Measurements from ENCODE around the gene UBA1.

Gene UBA1

DNA sequence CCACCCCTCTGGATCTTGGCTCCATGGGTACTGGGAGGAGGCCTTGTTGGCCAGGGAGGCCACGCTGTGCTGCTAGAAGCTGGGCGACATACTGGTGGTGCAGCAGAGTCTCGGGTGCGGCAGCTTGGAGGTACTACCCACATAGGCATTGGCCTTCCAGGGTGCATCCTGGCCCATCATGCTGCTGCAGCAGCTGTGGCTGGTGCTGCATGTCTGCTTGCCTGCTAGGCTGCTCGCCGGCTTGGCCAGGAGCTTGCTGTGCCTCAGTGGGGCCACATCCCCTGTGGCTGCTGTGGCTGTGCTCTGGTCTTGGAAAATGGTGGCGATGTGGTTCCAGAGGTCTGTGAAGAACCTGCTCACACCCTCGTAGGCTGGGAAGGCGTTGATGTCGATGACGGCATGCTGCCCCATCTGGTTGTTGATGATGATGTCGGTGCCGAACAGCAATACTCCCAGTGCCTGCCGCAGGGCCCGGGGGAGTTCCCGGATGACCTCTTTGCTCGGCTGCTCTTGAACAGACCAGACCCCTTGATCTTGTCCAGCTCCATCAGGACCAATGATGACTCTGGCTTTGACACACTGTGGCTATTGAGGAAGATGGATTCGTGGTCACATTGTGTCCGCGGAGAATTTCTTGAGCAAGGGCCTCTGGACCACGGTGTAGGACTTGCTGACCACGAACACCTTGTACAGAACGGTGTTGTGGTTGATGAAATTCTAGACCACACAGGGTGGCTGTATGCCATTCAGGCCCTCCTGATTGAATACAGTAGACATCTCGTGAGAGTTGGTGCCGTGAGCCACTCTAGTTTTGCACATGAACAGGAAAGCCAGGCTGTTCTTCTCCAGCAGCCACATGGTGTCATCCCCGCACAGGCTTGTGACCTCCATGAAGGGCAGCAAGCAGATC lies 36.8 kb upstream of the UBA1 start:
- Histone ChIP-seq H3K27ac (replicated peaks) (no peak overlapping the region), H3K4me3 (replicated peaks; ENCODE audit: insufficient read depth, low read length) (no peak overlapping the region), H3K27me3 (ENCODE audit: insufficient read depth, poor library complexity, severe bottlenecking) (no peaks in the 10 kb centered on the region)
- no peak for DNase-seq (ENCODE audit: low read depth in 1 of 2, low spot score in 1 of 2)
- TF ChIP-seq POLR2AphosphoS5 (IDR thresholded peaks at IDR 0.05; ENCODE audit: low read depth) = no peak
- TF ChIP-seq SPI1 (IDR thresholded peaks at IDR 0.05; ENCODE audit: borderline replicate concordance, low read depth) = no peak
- TF ChIP-seq, protein P1, sequence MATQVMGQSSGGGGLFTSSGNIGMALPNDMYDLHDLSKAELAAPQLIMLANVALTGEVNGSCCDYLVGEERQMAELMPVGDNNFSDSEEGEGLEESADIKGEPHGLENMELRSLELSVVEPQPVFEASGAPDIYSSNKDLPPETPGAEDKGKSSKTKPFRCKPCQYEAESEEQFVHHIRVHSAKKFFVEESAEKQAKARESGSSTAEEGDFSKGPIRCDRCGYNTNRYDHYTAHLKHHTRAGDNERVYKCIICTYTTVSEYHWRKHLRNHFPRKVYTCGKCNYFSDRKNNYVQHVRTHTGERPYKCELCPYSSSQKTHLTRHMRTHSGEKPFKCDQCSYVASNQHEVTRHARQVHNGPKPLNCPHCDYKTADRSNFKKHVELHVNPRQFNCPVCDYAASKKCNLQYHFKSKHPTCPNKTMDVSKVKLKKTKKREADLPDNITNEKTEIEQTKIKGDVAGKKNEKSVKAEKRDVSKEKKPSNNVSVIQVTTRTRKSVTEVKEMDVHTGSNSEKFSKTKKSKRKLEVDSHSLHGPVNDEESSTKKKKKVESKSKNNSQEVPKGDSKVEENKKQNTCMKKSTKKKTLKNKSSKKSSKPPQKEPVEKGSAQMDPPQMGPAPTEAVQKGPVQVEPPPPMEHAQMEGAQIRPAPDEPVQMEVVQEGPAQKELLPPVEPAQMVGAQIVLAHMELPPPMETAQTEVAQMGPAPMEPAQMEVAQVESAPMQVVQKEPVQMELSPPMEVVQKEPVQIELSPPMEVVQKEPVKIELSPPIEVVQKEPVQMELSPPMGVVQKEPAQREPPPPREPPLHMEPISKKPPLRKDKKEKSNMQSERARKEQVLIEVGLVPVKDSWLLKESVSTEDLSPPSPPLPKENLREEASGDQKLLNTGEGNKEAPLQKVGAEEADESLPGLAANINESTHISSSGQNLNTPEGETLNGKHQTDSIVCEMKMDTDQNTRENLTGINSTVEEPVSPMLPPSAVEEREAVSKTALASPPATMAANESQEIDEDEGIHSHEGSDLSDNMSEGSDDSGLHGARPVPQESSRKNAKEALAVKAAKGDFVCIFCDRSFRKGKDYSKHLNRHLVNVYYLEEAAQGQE (IDR thresholded peaks at IDR 0.05; ENCODE audit: insufficient replicate concordance, low read depth) = no peak
- TF ChIP-seq, protein P2, sequence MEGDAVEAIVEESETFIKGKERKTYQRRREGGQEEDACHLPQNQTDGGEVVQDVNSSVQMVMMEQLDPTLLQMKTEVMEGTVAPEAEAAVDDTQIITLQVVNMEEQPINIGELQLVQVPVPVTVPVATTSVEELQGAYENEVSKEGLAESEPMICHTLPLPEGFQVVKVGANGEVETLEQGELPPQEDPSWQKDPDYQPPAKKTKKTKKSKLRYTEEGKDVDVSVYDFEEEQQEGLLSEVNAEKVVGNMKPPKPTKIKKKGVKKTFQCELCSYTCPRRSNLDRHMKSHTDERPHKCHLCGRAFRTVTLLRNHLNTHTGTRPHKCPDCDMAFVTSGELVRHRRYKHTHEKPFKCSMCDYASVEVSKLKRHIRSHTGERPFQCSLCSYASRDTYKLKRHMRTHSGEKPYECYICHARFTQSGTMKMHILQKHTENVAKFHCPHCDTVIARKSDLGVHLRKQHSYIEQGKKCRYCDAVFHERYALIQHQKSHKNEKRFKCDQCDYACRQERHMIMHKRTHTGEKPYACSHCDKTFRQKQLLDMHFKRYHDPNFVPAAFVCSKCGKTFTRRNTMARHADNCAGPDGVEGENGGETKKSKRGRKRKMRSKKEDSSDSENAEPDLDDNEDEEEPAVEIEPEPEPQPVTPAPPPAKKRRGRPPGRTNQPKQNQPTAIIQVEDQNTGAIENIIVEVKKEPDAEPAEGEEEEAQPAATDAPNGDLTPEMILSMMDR (IDR thresholded peaks at IDR 0.05; ENCODE audit: insufficient read depth, low read length) = no peak
- TF ChIP-seq GABPA (IDR thresholded peaks at IDR 0.05; ENCODE audit: low read depth) = no peak

DNA sequence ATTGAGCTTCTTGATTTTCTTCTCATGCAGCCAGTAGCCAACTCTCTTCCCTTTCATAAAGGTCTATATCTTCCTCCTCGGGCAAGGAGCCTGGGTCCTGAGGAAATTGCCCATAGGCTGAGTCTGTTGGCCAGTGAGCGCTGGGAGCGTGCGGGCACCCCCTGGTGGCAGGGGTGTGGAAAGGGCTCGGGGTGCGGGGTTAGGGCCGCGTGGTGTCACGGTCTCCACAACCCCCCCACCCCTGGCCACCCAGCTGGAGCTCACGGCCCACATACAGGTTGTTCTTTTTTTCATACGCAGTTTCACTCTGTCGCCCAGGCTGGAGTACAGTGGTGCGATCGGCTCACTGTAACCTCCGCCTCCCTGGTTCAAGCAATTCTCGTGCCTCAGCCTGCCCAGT lies 35.5 kb upstream of the UBA1 start:
- Histone ChIP-seq H3K27me3 (ENCODE audit: insufficient read depth, poor library complexity, severe bottlenecking) (no peaks in the 10 kb centered on the region), H3K4me3 (replicated peaks; ENCODE audit: insufficient read depth, low read length) (no peak overlapping the region), H3K27ac (replicated peaks) (no peak overlapping the region)
- TF ChIP-seq SPI1 (IDR thresholded peaks at IDR 0.05; ENCODE audit: borderline replicate concordance, low read depth) (no peak), POLR2AphosphoS5 (IDR thresholded peaks at IDR 0.05; ENCODE audit: low read depth) (no peak), GABPA (IDR thresholded peaks at IDR 0.05; ENCODE audit: low read depth) (no peak)
- TF ChIP-seq, protein P1 (IDR thresholded peaks at IDR 0.05; ENCODE audit: insufficient replicate concordance, low read depth) = no peak
- TF ChIP-seq, protein P2 (IDR thresholded peaks at IDR 0.05; ENCODE audit: insufficient read depth, low read length) = no peak
- DNase-seq (ENCODE audit: low read depth in 1 of 2, low spot score in 1 of 2) = no peak

DNA sequence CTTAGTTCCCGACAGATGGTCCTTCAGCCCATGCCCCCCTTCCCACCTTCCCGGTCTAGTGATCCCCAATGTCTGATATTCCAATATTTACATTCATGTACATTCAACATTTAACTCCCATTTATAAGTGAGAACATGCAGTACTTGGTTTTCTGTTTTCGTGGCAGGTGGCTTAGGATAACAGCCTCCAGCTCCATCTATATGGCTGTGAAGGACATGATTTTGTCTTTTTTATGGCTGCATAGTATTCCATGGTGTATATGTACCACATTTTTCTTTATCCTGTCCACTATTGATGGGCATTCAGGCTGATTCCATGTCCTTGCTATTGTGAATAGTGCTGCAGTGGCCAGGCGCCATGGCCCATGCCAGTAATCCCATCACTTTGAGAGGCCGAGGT lies 34.8 kb upstream of the UBA1 start:
- no peak overlapping the region for H3K27ac ChIP-seq (replicated peaks)
- TF ChIP-seq GABPA (IDR thresholded peaks at IDR 0.05; ENCODE audit: low read depth) = no peak
- TF ChIP-seq, protein P2 (IDR thresholded peaks at IDR 0.05; ENCODE audit: insufficient read depth, low read length) = no peak
- TF ChIP-seq, protein P1 (IDR thresholded peaks at IDR 0.05; ENCODE audit: insufficient replicate concordance, low read depth) = no peak
- no peak for TF ChIP-seq SPI1 (IDR thresholded peaks at IDR 0.05; ENCODE audit: borderline replicate concordance, low read depth)
- TF ChIP-seq POLR2AphosphoS5 (IDR thresholded peaks at IDR 0.05; ENCODE audit: low read depth) = no peak
- DNase-seq (ENCODE audit: low read depth in 1 of 2, low spot score in 1 of 2) = no peak
- H3K27me3 ChIP-seq (ENCODE audit: insufficient read depth, poor library complexity, severe bottlenecking) = no peaks in the 10 kb centered on the region
- H3K4me3 ChIP-seq (replicated peaks; ENCODE audit: insufficient read depth, low read length) = no peak overlapping the region

All from HL-60 (cell line).